Fibroblast of lung (primary cell): ENCODE measurements around the gene SPINK4.

Source experiments
- CTCF ChIP-seq, 2 donors: IDR thresholded peaks in 1 of 2; conservative IDR thresholded peaks in 1 of 2; 1 replicate in 1 of 2; 2 replicates in 1 of 2; pipeline ENCODE4 v1.5.1; 2011 to 2012; ENCODE audit warnings: low read length in 2 of 2, control low read depth in 1 of 2, inconsistent platforms in 1 of 2, low read depth in 1 of 2, mild to moderate bottlenecking in 1 of 2
- EZH2 ChIP-seq: IDR thresholded peaks from 2 replicates; pipeline ENCODE4 v1.5.1; 2012; ENCODE audit warnings: low read length, control low read depth, mild to moderate bottlenecking; ENCODE audit errors: missing control alignments

GRCh38 chr9:33263131-33264002, 23.4 kb downstream of the SPINK4 start:
- TF ChIP-seq CTCF (conservative IDR thresholded peaks at IDR 0.05 in 1 of 2, IDR thresholded peaks at IDR 0.05 in 1 of 2; ENCODE audit: low read depth in 1 of 2, low read length in 2 of 2) (no peak), EZH2 (no peak)
